AG09309 (cell line): Measurements from ENCODE around the gene JAKMIP1.

Source experiments
- DNase-seq: peaks from one replicate; pipeline ENCODE4 v3.0.0-alpha.2; 2010; ENCODE audit warnings: low read depth
- H3K4me3 ChIP-seq: 2 replicates; pipeline ENCODE4 v1.5.1; 2011; ENCODE audit warnings: mild to moderate bottlenecking, low read depth, low read length, moderate library complexity; ENCODE audit not compliant: control insufficient read depth
- CTCF ChIP-seq: IDR thresholded peaks from 2 replicates; pipeline ENCODE4 v1.5.1; 2011; ENCODE audit warnings: mild to moderate bottlenecking, low read depth, low read length, inconsistent platforms; ENCODE audit not compliant: insufficient read depth, control insufficient read depth; ENCODE audit errors: missing control alignments

The JAKMIP1 gene

GRCh38 chr4:6115746-6116586 is 84.4 kb downstream of the JAKMIP1 start:
- DNase-seq, result no peak
- TF ChIP-seq CTCF, result no peak
- H3K4me3 ChIP-seq, result no peak overlapping the region

- TF ChIP-seq CTCF, result no peak
- no peak overlapping the region for H3K4me3 ChIP-seq
- DNase-seq, result no peak
These were observed 85.0 kb downstream of the JAKMIP1 start for GRCh38 chr4:6115342-6115741.

DNA sequence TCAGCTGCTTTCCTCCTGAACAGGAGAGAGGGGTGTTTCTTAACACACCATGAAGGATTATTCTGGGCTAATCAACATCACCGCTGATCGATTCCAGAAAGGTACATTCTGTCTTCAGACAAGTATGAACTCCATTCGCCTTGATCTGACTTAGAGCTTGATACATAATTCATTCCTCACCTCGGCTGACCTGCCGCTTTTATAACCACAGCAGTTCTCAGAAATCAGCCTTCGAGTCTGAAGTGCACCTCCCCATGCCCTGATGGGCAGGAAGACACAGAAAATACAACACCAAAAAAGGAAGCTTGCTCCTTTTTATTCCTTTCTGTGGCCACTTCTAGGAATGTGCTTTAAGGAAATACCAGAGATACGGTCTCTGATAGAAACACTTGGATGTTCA is 85.7 kb downstream of the JAKMIP1 start:
- DNase-seq, result no peak
- H3K4me3 ChIP-seq, result no peak overlapping the region
- no peak for TF ChIP-seq CTCF

GRCh38 chr4:6114181-6114580 is 86.2 kb downstream of the JAKMIP1 start:
- no peak for DNase-seq
- TF ChIP-seq CTCF, result no peak

DNA sequence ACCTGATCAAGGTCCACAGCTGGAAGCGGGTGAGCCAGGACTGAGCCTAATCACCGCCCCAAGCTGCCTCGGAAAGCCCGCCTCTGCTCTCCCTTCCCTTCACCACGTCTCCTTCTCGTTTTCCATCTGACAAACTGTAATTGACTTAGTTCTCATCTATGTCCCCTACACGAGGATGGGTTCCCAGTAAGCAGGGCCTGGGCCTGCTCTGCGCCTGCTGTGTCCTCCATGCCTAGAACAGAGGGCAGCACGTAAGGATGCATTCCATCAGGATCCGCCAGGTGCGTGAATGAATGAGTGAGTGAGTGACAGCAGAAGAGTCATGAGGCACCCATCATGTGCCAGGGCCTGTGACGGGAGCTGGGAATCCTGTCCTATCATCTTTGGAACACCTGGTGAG is 86.7 kb downstream of the JAKMIP1 start:
- H3K4me3 ChIP-seq, result no peak overlapping the region
- DNase-seq, result no peak
- no peak for TF ChIP-seq CTCF

More at GRCh38 chr4:6114181-6114580, 86.2 kb downstream of the JAKMIP1 start:
- H3K4me3 ChIP-seq, result no peak overlapping the region

DNA sequence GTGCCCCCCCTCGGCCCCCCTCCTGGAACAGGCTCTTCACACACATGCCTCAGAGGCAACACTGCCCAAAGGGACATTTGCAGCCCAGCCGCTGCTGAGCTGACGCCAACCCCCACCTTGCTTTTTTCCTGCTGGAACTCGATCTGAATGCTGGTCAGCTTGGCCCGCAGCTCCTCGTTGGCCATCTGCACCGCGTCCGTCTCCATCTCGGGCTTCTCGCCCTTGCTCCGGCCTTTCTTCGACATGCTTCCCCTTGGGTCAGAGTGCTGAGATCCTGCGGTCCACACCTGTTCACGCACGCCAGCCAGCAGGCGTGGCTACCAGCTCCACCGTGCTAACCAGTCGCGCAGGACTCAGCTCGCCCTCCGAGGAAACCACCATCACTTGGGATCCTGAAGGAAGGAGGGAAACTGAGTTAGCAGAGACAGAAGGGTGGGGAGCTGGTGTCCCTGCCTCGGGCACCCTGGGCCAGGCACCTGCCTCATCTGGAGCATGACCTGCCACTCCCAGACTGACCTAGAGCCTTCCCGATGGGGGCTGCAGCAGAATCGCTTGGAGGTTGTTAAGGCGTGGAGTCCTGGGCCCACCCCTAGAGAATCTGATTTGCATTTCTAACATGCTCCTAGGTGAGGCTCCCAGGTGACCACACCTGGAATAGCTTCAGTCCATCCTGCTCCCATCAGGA is 87.6 kb downstream of the JAKMIP1 start:
- DNase-seq, result no peak
- H3K4me3 ChIP-seq, result no peak overlapping the region
- TF ChIP-seq CTCF, result no peak
